Measurements from ENCODE around the gene FAM184B. TPM values are rescaled to one million over a fixed set of nuclear protein-coding genes. Genes with fewer than 3 reads are reported as not detected.
A peak's percentile ranks its signal among the peaks of the same experiment; 100 is the strongest.

Gene FAM184B
- total RNA-seq, result not detected in 2 replicates

DNA sequence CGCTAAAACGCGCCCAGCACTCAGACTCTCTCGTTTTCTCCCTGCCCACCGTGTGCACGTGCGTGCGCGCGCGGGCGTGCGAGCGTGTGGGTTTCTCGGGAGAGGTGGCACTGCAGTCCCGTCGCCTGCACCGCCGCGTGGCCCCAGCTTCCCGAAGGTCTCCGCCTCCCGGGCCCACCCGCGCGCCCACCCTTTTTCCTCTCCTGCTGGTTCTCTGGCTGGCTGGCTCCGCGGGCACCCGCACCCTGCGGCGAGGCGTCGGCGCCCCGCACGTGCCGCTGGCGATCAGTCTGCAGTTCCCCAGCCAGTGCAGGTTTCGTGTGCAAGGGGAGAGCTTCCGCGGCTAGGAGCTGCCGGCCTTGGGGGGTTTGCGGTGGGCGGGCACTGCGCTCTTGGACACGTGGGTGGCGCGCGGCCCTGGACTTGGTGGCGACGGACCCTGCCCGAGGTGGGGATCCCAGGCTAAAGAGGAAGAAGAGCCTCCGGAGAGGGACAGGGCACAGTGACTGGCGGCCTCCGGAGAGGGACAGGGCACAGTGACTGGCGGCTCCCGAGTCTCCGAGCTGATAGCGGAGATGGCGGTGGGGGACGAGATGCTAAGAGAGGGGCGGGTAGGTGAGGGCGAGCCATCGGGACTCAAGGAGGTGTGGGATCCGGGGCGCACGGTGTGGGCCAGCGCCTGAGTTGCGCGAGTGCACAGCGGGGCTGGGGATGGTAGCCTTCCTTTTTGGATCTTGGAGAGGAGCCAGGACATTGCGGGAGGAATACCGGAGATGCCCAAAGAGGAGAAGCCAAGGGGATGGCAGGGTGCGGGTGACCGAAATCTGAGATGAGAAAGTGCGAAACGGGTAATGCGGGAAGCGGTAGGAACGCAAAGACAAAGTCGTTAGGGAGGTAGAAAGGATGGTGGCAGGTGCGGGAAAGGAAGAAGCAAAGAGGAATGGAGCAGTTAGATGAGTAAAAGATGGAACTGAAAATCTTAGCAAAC is at the start of gene FAM184B:
FAM184B (minus strand) TSS at position 322 of the 988 bp plus-strand sequence. CDS start 322 bp downstream, outside the sequence.
- DNase-seq (ENCODE audit: extremely low read depth, low read depth, low spot score), result no peak

DNA sequence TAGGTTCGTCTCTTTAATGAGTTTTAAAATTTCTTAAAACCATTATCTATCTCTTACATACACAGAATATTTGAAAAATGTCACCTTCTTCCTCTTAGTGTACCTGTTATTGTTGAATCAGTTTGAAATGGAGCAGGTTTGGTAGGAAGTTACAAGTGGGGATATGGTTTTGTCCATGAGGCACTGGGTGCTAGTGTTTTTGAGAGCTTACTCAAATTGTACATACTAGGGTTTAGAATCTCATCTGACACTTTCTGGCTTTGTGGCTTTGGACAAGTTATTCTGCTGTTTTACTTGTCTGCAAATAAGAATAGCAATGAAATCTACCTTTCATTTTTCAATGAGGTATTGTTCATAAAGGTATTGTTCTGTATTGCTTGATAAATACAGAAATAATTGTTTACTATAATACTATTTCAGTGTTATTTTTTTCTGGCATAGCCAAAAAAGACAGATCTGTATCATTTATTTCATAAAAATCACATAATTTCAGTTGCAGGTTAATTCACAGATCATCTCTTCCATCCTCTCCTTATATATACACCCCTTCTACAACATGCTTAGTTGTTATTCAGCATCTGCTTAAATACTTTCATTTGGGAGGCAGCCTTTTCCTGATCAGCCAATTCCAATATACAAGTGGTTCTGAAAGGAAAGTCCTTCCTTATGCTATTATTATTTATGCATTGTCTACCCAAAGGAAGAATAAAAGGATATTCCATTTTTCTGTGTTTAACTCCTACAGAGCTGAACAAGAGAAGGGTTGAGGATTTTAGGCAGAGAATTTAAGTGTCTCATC is 42.6 kb upstream of the FAM184B start:
- no peak for DNase-seq (ENCODE audit: extremely low read depth, low read depth, low spot score)

DNA sequence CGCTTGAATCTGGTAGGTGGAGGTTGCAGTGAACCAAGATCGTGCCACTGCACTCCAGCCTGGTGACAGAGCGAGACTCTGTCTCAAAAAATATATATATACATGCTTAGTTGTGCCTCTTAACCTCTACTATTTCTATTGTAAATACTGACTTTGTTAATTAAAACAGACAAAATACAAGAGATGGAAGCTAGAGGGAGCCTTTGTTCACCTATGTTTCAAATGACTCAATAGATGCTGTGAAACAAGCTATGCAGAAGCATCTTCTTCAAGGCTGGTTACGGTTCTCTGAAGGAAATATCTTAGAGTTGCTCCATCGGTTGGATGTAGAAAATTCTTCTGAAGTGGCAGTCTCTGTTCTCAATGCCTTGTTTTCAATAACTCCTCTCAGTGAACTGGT is 35.6 kb upstream of the FAM184B start:
- peak; percentile 56 for DNase-seq (ENCODE audit: extremely low read depth, low read depth, low spot score)

DNA sequence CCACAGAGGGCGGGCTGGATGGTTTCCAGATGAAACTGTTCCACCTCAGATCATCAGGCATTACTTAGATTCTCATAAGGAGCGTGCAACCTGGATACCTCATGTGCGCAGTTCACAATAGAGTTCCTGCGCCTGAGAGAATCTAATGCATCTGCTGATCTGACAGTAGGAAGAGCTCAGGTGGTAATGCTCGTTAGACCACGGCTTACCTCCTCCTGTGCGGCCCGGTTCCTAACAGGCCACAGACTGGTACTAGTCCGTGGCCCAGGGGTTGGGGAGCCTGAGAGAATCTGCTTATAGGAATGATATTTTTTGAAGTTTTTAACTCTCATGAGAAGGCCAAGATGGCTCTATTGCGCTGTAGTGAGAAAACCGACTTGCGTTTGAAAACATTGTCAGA is 34.7 kb upstream of the FAM184B start:
- no peak for DNase-seq (ENCODE audit: extremely low read depth, low read depth, low spot score)

DNA sequence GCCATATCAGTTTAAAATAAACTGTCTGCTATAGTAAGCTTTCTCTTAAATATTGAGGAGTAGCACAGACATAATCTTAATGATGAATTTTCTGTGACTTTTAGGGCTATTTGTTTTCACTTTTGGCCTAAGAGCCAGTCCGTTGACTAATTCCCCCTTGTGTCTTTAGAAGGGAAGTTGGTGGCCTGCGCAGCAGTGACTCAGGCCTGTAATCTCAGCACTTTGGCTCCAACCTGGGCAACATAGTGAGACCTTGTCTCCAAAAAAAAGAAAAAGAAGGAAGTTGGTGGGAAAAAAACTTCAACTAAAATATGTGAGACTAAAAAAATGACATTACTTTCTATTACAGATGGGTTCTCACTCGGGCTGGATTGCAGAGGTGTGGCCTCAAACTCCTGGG is 32.7 kb upstream of the FAM184B start:
- DNase-seq (ENCODE audit: extremely low read depth, low read depth, low spot score), result peak; percentile 55

DNA sequence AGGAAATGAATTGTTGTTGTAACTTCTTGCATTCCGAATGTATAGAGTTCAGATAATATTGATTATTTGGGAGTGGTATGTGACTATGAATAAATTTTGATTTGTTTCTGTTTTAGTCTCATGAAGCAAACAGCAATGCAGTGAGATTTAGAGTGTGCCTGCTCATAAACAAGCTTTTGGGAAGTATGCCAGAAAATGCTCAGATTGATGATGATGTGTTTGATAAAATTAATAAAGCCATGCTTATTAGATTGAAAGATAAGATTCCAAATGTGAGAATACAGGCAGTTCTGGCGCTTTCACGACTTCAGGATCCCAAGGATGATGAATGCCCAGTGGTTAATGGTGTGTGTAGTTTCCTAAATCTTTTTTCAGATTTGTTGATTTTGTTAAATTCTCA is 31.4 kb upstream of the FAM184B start:
- DNase-seq (ENCODE audit: extremely low read depth, low read depth, low spot score), result no peak

DNA sequence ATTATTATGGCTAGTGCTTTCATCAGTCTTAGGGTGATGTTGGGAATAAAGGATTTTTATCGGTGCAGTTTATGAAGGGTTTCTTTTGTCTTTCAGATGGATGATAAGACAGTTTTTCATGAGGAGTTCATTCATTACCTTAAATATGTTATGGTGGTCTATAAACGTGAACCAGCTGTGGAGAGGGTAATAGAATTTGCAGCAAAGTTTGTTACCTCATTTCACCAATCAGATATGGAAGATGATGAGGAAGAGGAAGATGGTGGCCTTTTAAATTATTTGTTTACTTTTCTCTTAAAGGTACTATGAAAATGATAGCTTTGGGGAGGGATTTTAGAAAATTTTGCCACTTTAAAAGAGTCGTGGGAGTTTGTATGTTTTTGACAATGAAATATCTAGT is 30.7 kb upstream of the FAM184B start:
- DNase-seq (ENCODE audit: extremely low read depth, low read depth, low spot score), result no peak

DNA sequence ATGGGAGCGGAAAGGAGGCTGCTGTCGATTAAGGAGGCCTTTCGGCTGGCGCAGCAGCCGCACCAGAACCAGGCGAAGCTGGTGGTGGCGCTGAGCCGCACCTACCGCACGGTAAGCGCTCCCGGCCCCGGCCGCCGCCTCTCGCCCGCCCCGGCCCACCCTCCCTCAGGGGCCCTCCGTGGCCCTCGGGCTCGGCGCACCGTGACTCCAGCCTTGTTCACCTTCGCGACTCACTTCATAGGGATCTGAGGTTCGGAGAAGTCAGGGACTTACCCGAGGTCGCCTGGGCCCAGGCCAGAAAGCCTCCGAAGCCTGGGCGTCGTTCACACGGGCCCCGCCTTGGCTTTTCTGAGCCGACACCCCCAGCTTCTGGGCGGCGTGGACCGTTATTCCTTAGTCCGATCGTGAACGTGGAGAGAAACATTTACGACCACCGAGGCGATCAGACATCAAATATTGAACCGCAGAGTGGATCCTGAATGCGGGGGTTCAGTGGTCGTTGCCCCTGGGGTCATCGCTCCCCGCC is 29.7 kb upstream of the FAM184B start:
- no peak for DNase-seq (ENCODE audit: extremely low read depth, low read depth, low spot score)

DNA sequence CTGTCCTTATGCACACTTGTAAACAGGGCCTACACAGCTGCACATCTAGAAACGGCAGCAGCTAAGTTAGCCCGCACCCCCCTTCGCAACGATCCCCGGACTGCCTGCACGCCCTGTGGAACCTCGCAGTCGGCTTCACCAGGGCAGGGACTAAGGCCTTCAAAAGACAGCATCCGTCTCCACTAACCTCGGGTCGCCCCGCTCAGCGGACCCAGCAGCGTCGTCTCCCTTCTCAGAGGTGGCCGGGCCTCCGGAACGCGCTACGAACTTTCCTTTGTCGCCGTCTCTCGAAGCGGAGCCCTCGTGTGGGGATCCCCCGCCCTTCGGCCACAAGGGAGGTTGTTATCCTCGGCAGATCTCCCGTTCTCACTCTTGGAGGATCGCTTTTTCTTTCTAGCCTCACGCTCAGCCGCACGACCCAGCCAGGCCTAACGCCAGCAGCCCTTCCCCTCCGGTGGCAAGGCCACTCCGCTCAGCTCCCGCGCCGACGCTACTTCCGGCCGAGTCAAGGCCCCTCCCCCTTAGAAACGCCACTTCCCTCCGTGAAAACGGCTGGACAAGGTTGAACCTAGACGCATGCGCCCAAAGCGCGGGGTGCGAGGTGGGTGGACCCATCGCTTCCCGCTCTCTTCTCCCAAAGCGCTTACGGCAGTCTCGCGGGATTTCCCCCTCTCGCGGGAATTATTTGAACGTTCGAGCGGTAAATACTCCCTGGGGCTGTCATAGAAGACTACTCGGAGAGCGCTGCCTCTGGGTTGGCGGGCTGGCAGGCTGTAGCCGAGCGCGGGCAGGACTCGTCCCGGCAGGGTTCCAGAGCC is 29.0 kb upstream of the FAM184B start, which contains the start of the genes DCAF16 and NCAPG:
DCAF16 (minus strand) TSS at position 498 of the 818 bp plus-strand sequence. CDS start 6,616 bp downstream, outside the sequence.
NCAPG (plus strand) TSS at position 720 of the 818 bp plus-strand sequence. CDS start 99 bp downstream, outside the sequence.
- DNase-seq (ENCODE audit: extremely low read depth, low read depth, low spot score), result peak; percentile 96

DNA sequence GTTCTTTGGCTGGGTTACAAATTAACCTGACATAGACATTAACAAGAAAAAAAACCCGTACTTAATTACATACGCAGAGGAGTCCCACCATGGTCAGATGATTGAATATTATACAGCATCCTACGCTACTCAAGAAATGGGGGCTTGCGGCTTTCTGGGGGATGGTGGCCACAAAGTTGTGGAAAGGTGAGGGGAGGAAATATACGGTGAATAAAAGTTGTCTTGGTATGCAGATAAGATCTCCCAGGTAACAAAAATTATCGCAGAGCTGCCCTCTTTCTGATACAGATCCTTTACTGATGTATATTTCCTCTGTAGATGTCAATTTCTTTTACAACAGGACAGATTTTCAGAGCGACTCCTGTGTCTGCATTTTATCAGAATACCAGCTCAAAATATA is 28.2 kb upstream of the FAM184B start:
- DNase-seq (ENCODE audit: extremely low read depth, low read depth, low spot score), result no peak

DNA sequence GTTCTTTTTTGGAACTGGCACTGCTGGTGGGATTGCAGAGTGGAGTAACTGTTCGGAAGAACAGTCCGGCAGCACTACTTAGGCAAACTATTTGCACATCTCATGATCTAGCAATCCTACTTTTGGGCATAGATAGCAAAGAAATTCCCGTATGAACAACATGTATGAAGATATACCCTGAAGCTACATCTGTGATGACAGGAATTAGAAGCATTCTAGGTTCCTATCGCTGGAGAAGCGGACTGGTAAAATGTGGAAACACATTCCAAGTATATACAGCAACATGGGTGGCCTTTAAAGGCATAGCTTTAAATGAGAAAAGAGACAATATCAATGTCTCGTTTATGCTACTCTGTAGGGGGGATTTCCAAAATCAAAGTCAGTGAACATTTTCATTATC is 26.0 kb upstream of the FAM184B start:
- DNase-seq (ENCODE audit: extremely low read depth, low read depth, low spot score), result no peak

DNA sequence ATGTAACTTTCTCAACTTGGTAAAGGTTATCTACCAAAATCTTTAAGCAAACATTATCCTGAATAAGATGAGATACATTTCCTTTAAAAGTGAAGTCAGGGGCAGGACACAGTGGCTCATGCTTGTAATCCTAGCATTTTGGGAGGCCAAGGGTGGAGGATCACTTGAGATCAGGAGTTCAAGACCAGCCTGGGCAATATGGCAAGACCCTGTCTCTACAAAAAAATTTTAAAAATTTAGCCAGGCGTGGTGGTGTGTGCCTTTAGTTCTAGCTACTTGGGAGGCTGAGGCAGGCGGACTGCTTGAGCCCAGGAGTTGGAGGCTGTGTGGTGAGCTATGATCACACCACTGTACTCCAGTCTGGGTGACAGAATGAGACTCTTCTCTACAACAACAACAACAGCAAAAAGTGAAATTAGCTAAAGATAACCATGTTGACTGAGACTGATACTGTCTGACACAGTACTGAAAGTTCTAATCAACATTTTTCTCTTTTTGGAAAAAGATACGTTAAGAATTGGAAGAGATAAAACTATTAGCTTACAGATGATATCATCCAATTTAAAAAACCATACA is 24.2 kb upstream of the FAM184B start:
- no peak for DNase-seq (ENCODE audit: extremely low read depth, low read depth, low spot score)

DNA sequence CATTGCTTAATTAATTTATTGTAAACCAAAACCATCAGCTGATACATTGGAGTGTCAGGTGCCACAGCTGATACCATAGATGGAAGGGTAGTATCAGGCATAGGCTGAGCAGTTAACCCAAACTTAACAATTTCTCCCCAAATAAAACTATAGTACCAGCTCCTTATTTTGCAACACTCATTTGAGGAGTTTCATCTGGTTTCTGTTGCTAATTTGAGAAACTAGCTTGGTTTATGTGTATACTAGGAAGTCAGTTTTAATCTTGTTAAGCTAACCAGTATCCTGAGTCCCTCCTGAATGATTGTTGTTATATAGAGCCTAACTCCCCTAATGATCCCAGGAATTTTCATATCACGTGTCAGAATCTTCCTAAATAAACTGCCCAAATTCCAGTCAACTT is 16.4 kb upstream of the FAM184B start:
- no peak for DNase-seq (ENCODE audit: extremely low read depth, low read depth, low spot score)

DNA sequence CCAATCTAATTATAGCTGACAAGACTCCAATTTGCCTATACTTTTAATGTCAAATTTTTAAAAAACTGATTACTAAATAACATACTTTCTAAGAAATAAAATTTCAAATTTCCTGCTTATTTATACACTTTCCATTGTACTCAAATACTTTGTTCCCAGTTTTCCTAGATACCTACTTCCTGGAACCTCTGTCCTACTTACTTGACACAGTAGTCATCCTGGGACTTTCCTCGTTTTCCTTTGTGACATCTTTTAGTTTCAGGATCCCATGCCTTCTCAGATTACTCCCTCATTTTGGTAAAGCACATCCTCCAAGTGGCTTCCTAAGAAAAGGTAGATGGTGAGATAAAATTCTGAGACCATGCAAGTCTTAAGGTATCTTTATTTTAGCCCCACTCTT is 13.3 kb upstream of the FAM184B start:
- DNase-seq (ENCODE audit: extremely low read depth, low read depth, low spot score), result no peak

DNA sequence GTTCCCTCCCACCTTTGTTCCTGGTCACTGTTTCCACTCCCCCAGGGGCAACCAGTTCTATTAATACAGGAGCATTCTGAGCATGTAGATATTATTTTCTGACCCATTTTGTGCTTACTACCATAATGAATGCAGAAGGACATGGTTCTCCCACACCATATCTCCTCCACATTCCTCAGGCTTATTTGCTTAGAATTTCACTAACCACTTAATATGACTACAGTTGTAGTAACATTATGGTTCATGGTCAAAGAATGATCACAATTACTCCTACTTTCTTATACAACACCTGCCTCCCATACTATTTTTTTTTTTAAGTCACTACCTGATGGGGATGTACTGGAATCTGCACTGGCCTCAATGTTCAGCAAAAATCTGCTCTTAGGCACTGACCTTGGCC is 7.5 kb upstream of the FAM184B start:
- no peak for DNase-seq (ENCODE audit: extremely low read depth, low read depth, low spot score)

DNA sequence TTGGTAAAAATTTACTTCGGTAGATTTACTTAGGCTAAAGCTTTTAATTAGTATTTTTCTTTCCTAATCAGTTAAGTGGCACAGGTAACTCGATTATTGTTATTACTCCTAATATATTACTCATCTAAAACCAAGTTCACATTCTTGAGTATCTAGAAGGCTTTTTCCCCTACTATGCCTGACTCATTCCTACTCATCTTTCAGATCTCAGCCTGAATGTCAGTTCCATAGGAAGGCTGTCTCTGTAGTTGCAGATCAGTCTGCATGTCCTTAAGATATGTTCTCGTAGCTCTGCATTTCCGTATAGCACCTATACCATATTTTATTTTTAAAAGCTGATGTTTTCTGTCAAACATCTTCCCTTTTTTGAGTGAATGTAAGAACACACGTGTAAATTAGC is 5.9 kb upstream of the FAM184B start:
- DNase-seq (ENCODE audit: extremely low read depth, low read depth, low spot score), result no peak

DNA sequence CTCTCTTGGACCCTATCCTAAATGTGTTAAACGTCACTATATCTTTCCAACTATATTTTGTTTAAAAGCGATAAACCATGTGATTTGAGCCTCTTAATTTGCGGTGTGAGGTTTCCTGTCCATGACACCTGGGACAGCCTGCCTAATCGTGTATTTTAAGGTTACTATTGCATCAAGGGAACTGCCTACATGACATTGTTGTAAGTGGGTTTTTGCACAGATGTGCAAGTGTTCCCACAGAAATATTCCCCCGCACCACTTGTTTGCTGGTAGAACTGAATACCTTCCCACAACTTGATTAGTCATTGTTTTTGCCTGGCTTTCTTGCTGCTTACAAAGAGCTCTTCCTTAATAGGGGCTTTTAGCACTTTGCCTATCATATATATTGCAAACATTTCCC is 5.1 kb upstream of the FAM184B start:
- DNase-seq (ENCODE audit: extremely low read depth, low read depth, low spot score), result no peak

DNA sequence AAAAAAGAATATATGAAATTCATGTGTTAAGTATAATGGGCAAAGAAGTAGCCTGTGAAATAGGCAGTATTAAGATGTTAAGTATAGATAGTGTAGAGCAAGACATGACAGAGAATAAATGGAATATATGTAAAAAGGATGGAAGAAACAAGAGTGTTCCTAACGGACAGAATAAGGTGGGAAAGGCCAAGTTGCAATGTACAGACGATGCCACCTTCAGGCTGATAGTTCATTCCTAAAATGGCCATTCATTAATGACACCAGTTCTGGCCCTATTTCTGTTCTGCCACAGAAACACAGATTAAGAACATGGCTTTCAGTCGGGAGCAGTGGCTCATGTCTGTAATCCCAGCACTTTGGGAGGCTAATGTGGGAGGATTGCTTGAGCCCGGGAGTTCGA is 4.4 kb upstream of the FAM184B start:
- DNase-seq (ENCODE audit: extremely low read depth, low read depth, low spot score), result no peak

DNA sequence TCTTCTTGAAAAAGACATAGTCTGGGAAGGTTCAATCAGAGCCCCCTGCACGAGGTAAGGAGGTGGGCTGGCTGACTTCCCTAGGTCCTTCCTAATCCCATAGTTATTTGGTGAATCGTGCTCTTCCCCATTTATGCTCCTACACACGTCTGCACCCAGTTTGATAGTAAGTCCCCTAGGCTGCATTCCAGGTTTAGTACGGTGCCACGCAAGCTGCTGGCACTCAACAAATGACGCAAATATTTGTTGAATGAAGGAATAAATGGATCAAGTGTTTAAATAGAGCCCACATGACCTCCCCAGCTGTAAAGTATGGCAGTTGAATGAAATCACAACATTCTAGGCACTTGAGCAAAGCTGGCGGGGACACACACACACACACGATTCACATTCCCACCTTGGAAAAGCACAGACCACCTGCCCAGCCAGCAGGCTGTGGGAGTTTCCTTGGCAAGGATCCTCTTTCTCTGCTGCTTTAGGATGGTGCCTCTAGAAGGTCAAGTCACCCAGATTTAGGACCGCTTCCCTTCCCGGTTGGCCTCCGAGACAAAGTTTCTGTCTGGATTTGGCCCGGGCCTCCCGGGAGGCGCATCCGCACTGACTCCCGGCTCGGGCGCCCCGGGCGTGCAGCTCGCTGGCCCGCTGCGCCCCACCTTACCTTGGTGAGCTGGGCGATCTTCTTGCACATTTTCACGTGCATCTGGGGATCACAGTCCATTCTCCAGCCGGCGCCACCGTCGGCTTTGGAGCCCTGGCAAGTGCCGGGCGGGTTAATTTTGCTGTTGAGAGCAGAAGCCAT is 721 bp downstream of the FAM184B start:
- no peak for DNase-seq (ENCODE audit: extremely low read depth, low read depth, low spot score)
